GM12874 (cell line): ENCODE measurements around the gene C1orf174.

Source experiments
- CTCF ChIP-seq: IDR thresholded peaks from 2 replicates; pipeline ENCODE4 v1.5.1; 2011; ENCODE audit warnings: low read depth, mild to moderate bottlenecking, control low read depth, low read length, moderate library complexity; ENCODE audit not compliant: insufficient read depth

Gene C1orf174

GRCh38 chr1:3888301-3888700 lies 11.8 kb downstream of the C1orf174 start:
- TF ChIP-seq CTCF, result no peak

- TF ChIP-seq CTCF, result no peak
Measured at GRCh38 chr1:3886691-3887090, 13.4 kb downstream of the C1orf174 start.

- TF ChIP-seq CTCF, result no peak
Measured at GRCh38 chr1:3886106-3886670, 13.9 kb downstream of the C1orf174 start.

- TF ChIP-seq CTCF, result no peak
Measured at GRCh38 chr1:3885611-3886010, 14.5 kb downstream of the C1orf174 start.

- no peak for TF ChIP-seq CTCF
Measured at GRCh38 chr1:3884966-3885365, 15.1 kb downstream of the C1orf174 start.

GRCh38 chr1:3883194-3883925 lies 16.7 kb downstream of the C1orf174 start:
- TF ChIP-seq CTCF, result no peak

- TF ChIP-seq CTCF, result no peak
Measured at GRCh38 chr1:3881193-3881480, 18.9 kb downstream of the C1orf174 start.
